Measurements from ENCODE around the gene ALAS1. TPM values are rescaled to one million over a fixed set of nuclear protein-coding genes. Genes with fewer than 3 reads are reported as not detected.

The ALAS1 gene
- total and polyA plus RNA-seq, 9 of the 15 experiments (the other 6 are each of a cell fraction or from before 2014, with no cell fraction given): 21.4 to 49.5 (median 34.4) TPM

DNA sequence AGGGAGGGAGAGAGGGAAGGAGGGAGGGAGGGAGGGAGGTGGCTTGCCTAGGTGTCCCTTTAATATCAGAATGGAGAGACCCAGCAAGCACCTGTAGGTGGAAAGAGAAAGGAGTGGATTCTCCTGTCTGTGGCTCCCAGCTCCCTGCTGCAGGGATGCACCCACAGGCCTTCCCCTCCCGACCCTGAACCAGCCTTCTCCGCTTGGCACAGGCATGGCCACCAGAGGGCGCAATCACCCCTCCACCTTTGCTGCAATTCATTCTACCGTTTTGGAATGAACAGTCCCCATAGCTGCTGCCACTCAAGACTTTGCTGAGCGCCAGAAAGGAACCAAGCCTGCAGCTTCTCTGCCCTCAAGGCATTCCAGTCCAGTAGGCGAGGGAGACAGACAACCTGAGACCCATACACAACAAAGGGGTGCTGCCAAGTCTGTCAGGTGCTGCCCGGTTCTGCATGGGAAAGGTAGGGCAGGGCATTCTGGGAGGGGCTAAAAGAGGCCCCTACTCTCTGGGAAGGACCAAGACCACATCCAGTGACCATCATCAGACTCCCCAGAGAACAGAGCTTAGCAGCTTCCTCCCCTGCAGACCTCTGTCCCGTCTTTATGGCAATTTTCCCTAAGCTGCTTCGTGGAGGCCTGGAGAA lies 22.5 kb downstream of the ALAS1 start (continued):
- TF ChIP-seq, protein P1, sequence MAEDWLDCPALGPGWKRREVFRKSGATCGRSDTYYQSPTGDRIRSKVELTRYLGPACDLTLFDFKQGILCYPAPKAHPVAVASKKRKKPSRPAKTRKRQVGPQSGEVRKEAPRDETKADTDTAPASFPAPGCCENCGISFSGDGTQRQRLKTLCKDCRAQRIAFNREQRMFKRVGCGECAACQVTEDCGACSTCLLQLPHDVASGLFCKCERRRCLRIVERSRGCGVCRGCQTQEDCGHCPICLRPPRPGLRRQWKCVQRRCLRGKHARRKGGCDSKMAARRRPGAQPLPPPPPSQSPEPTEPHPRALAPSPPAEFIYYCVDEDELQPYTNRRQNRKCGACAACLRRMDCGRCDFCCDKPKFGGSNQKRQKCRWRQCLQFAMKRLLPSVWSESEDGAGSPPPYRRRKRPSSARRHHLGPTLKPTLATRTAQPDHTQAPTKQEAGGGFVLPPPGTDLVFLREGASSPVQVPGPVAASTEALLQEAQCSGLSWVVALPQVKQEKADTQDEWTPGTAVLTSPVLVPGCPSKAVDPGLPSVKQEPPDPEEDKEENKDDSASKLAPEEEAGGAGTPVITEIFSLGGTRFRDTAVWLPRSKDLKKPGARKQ (CRISPR knock-in tag; IDR thresholded peaks at IDR 0.05): no peak
- TF ChIP-seq, protein P2, sequence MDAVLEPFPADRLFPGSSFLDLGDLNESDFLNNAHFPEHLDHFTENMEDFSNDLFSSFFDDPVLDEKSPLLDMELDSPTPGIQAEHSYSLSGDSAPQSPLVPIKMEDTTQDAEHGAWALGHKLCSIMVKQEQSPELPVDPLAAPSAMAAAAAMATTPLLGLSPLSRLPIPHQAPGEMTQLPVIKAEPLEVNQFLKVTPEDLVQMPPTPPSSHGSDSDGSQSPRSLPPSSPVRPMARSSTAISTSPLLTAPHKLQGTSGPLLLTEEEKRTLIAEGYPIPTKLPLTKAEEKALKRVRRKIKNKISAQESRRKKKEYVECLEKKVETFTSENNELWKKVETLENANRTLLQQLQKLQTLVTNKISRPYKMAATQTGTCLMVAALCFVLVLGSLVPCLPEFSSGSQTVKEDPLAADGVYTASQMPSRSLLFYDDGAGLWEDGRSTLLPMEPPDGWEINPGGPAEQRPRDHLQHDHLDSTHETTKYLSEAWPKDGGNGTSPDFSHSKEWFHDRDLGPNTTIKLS (IDR thresholded peaks at IDR 0.05; ENCODE audit: borderline replicate concordance, low read depth): no peak
- TF ChIP-seq, protein P3, sequence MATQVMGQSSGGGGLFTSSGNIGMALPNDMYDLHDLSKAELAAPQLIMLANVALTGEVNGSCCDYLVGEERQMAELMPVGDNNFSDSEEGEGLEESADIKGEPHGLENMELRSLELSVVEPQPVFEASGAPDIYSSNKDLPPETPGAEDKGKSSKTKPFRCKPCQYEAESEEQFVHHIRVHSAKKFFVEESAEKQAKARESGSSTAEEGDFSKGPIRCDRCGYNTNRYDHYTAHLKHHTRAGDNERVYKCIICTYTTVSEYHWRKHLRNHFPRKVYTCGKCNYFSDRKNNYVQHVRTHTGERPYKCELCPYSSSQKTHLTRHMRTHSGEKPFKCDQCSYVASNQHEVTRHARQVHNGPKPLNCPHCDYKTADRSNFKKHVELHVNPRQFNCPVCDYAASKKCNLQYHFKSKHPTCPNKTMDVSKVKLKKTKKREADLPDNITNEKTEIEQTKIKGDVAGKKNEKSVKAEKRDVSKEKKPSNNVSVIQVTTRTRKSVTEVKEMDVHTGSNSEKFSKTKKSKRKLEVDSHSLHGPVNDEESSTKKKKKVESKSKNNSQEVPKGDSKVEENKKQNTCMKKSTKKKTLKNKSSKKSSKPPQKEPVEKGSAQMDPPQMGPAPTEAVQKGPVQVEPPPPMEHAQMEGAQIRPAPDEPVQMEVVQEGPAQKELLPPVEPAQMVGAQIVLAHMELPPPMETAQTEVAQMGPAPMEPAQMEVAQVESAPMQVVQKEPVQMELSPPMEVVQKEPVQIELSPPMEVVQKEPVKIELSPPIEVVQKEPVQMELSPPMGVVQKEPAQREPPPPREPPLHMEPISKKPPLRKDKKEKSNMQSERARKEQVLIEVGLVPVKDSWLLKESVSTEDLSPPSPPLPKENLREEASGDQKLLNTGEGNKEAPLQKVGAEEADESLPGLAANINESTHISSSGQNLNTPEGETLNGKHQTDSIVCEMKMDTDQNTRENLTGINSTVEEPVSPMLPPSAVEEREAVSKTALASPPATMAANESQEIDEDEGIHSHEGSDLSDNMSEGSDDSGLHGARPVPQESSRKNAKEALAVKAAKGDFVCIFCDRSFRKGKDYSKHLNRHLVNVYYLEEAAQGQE (IDR thresholded peaks at IDR 0.05; ENCODE audit: borderline replicate concordance): peak; percentile 54; the same call in 1 of the 2 replicates
- TF ChIP-seq, protein P3 (CRISPR knock-in tag; IDR thresholded peaks at IDR 0.05; ENCODE audit: low read depth): no peak
- TF ChIP-seq POLR3A (IDR thresholded peaks at IDR 0.05; ENCODE audit: borderline replicate concordance, extremely low read depth, insufficient read depth, insufficient read length): no peak
- TF ChIP-seq MECOM (CRISPR knock-in tag; IDR thresholded peaks at IDR 0.05): no peak
- TF ChIP-seq MTA1 (IDR thresholded peaks at IDR 0.05; ENCODE audit: borderline replicate concordance): no peak
- no peak for TF ChIP-seq HDAC8 (tag; IDR thresholded peaks at IDR 0.05)
- TF ChIP-seq BCOR (IDR thresholded peaks at IDR 0.05): no peak
- TF ChIP-seq, protein P4, sequence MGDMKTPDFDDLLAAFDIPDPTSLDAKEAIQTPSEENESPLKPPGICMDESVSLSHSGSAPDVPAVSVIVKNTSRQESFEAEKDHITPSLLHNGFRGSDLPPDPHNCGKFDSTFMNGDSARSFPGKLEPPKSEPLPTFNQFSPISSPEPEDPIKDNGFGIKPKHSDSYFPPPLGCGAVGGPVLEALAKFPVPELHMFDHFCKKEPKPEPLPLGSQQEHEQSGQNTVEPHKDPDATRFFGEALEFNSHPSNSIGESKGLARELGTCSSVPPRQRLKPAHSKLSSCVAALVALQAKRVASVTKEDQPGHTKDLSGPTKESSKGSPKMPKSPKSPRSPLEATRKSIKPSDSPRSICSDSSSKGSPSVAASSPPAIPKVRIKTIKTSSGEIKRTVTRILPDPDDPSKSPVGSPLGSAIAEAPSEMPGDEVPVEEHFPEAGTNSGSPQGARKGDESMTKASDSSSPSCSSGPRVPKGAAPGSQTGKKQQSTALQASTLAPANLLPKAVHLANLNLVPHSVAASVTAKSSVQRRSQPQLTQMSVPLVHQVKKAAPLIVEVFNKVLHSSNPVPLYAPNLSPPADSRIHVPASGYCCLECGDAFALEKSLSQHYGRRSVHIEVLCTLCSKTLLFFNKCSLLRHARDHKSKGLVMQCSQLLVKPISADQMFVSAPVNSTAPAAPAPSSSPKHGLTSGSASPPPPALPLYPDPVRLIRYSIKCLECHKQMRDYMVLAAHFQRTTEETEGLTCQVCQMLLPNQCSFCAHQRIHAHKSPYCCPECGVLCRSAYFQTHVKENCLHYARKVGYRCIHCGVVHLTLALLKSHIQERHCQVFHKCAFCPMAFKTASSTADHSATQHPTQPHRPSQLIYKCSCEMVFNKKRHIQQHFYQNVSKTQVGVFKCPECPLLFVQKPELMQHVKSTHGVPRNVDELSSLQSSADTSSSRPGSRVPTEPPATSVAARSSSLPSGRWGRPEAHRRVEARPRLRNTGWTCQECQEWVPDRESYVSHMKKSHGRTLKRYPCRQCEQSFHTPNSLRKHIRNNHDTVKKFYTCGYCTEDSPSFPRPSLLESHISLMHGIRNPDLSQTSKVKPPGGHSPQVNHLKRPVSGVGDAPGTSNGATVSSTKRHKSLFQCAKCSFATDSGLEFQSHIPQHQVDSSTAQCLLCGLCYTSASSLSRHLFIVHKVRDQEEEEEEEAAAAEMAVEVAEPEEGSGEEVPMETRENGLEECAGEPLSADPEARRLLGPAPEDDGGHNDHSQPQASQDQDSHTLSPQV (IDR thresholded peaks at IDR 0.05): no peak

All from K562 (cell line).